Thoracic aorta (tissue), 2 donors: ENCODE measurements around the gene GMDS. TPM values are rescaled to one million over a fixed set of nuclear protein-coding genes. Genes with fewer than 3 reads are reported as not detected.
"Not testable (repeated sequence)": the region's sequence is repeated elsewhere in the genome, so short reads cannot be mapped to it uniquely, and the experiment has no call there.

ENCODE experiments used
- ATAC-seq: fragments of 150-250 bp; one replicate; pipeline ENCODE4 v1.8.0; 2017; ENCODE audit warnings: low read depth; ENCODE audit not compliant: insufficient number of reproducible peaks, low FRiP score
- DNase-seq: peaks from one replicate; pipeline ENCODE4 v3.0.0-alpha.2; 2020; ENCODE audit warnings: low spot score
- H3K27ac ChIP-seq, 2 donors: fragments of 200-600 bp; sonication (generic); 1 replicate in 1 of 2; 2 replicates in 1 of 2; pipeline ENCODE4 v1.5.1; 2016; ENCODE audit warnings: mild to moderate bottlenecking in 2 of 2, moderate library complexity in 2 of 2
- H3K27me3 ChIP-seq: fragments of 200-600 bp; sonication (generic); replicated peaks from 2 replicates; pipeline ENCODE4 v1.6.0; 2016; ENCODE audit warnings: mild to moderate bottlenecking; ENCODE audit not compliant: insufficient read depth
- H3K36me3 ChIP-seq: fragments of 200-600 bp; sonication (generic); one replicate; pipeline ENCODE4 v1.5.1; 2016
- H3K4me1 ChIP-seq, 2 donors: fragments of 200-600 bp; sonication (generic); 1 replicate in 1 of 2; 2 replicates in 1 of 2; pipeline versions ENCODE4 v1.5.1 to v1.6.0; 2016; ENCODE audit warnings: low read depth in 2 of 2, mild to moderate bottlenecking in 1 of 2; ENCODE audit not compliant: control insufficient read depth in 1 of 2
- H3K4me3 ChIP-seq: fragments of 200-600 bp; sonication (generic); 2 replicates; pipeline ENCODE4 v1.5.1; 2016; ENCODE audit warnings: mild to moderate bottlenecking
- H3K9me3 ChIP-seq: fragments of 200-600 bp; sonication (generic); 2 replicates; pipeline ENCODE4 v1.5.1; 2016
- total RNA-seq, 2 donors: library from RNA; depleted of rRNA; stranded (reverse); fragments of >200 nt; gene quantifications; one replicate each; pipeline versions ENCODE4 v1.1.0 to v1.2.3, GENCODE V29; 2016
- TF ChIP-seq, protein P1 (sequence below): fragments of 200-600 bp; sonication (generic); IDR thresholded peaks from one replicate; pipeline ENCODE4 v1.5.1; 2019; ENCODE audit warnings: antibody characterized with exemption

Gene GMDS
- total RNA-seq, 2 donors from 2014 or later: 87.8 to 87.9 TPM

DNA sequence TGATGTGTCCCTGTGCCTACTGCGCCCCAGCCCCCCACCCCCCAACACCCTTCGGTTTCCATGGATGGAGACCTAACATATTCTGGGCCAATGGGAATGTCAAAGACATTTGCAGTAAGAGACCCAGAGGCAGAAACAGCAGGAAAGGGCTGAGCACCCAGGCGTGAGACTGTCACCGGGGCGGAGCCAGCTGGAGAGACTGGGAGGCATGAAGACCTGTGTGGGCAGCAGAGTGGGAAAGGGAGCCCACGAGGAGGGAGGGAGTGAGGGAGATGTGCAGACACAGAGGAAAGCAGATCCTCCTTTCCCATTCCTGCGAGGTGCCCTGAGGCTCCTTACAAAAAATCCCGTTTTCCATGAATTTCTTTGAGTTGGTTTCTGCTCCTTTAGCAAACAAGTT, 485.5 kb downstream of the GMDS start:
- Histone ChIP-seq H3K4me3 (no peak overlapping the region), H3K9me3 (no peaks in the 10 kb centered on the region), H3K4me1 (peaks cover 0 to 10% of the 10 kb centered on the region in 2 donors), H3K27me3 (no peaks in the 10 kb centered on the region), H3K27ac (no peak overlapping the region), H3K36me3 (no peaks in the 10 kb centered on the region)
- DNase-seq: no peak
- ATAC-seq: no peak
- TF ChIP-seq, protein P1, sequence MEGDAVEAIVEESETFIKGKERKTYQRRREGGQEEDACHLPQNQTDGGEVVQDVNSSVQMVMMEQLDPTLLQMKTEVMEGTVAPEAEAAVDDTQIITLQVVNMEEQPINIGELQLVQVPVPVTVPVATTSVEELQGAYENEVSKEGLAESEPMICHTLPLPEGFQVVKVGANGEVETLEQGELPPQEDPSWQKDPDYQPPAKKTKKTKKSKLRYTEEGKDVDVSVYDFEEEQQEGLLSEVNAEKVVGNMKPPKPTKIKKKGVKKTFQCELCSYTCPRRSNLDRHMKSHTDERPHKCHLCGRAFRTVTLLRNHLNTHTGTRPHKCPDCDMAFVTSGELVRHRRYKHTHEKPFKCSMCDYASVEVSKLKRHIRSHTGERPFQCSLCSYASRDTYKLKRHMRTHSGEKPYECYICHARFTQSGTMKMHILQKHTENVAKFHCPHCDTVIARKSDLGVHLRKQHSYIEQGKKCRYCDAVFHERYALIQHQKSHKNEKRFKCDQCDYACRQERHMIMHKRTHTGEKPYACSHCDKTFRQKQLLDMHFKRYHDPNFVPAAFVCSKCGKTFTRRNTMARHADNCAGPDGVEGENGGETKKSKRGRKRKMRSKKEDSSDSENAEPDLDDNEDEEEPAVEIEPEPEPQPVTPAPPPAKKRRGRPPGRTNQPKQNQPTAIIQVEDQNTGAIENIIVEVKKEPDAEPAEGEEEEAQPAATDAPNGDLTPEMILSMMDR: no peak

GRCh38 chr6:1758076-1758679, 487.2 kb downstream of the GMDS start:
- TF ChIP-seq, protein P1: no peak
- Histone ChIP-seq H3K9me3 (no peaks in the 10 kb centered on the region), H3K27ac (no peak overlapping the region), H3K4me3 (no peak overlapping the region), H3K4me1 (no peaks in the 10 kb centered on the region), H3K27me3 (no peaks in the 10 kb centered on the region), H3K36me3 (no peaks in the 10 kb centered on the region)
- no peak for DNase-seq
- ATAC-seq: no peak

GRCh38 chr6:1757131-1757530, 488.3 kb downstream of the GMDS start:
- Histone ChIP-seq H3K4me1 (no peaks in the 10 kb centered on the region), H3K9me3 (no peaks in the 10 kb centered on the region), H3K4me3 (no peak overlapping the region), H3K36me3 (no peaks in the 10 kb centered on the region), H3K27me3 (no peaks in the 10 kb centered on the region), H3K27ac (no peak overlapping the region)
- DNase-seq: no peak
- TF ChIP-seq, protein P1: no peak
- no peak for ATAC-seq

DNA sequence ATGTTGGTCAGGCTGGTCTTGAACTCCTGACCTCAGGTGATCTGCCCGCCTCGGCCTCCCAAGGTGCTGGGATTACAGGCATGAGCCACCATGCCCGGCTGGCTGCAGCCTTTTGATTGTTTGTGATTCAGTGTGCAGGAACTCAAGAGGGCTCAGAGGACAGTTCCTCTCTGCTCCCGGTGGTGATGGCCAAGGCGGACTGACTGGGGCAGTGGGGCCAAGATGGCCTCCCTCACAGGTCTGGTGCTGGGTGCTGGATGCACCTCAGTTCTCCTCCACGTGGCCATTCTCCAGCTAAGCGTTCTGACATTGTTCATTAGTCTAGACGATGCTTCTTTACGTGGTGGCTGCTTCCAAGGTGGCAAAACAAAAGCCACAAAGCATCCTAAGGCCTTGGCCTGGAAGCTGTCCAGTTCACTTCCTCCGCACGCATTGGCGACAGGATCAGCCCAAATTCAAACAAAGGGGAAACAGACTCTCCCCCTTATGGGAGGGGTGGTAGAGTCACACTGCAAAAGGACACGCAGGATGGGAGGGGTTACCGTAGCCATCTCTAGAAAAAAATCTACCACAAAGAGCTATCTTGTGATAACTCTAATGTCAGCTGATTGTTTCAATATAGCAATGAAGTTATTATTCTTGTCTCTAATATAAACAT, 488.8 kb downstream of the GMDS start:
- H3K27me3 ChIP-seq: no peaks in the 10 kb centered on the region
- no peaks in the 10 kb centered on the region for H3K4me1 ChIP-seq
- no peaks in the 10 kb centered on the region for H3K9me3 ChIP-seq
- DNase-seq: no peak
- H3K36me3 ChIP-seq: no peaks in the 10 kb centered on the region
- TF ChIP-seq, protein P1: no peak
- H3K4me3 ChIP-seq: no peak overlapping the region
- ATAC-seq: no peak
- no peak overlapping the region for H3K27ac ChIP-seq

- H3K36me3 ChIP-seq, H3K4me3 ChIP-seq, DNase-seq, H3K9me3 ChIP-seq, H3K4me1 ChIP-seq, H3K27ac ChIP-seq, H3K27me3 ChIP-seq, ATAC-seq: not testable (repeated sequence)
These were observed 494.3 kb downstream of the GMDS start for GRCh38 chr6:1751063-1751462.
